ENCODE measurements around the gene DNAJB13. TPM values are rescaled to one million over a fixed set of nuclear protein-coding genes. Genes with fewer than 3 reads are reported as not detected.

The DNAJB13 gene
- total and polyA plus RNA-seq, 2 experiments from 2014 or later: 0.41 TPM; not detected in 1

DNA sequence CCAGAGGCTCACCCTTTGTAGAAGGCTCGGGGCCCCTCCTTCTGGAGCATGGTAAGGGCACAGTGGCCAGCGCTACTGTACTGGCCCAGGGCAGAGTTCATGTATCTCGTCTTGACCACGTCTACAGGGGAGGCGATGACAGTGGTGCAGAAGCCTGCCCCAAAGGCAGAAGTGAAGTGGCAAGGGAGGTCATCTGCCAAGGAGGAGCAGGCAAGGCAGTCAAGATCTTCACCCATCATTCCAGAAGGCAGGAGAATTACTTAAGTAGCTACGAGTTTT lies 24.6 kb downstream of the DNAJB13 start:
- Histone ChIP-seq H3K4me2 (ENCODE audit: unreplicated experiment) (no peak overlapping the region), H4K20me1 (ENCODE audit: insufficient read depth) (no peaks in the 10 kb centered on the region), H3K27ac (no peak overlapping the region), H3K36me3 (ENCODE audit: low read depth) (no peaks in the 10 kb centered on the region), H3K27me3 (replicated peaks; ENCODE audit: insufficient read depth) (no peaks in the 10 kb centered on the region), H3K79me2 (ENCODE audit: insufficient read depth) (no peaks in the 10 kb centered on the region), H3K9me2 (ENCODE audit: insufficient read depth) (no peaks in the 10 kb centered on the region), H3K4me3 (no peak overlapping the region), H2AFZ (no peak overlapping the region), H3K9ac (no peak overlapping the region), H3K4me1 (ENCODE audit: insufficient read depth) (peaks cover 10% of the 10 kb centered on the region; the same call in 1 of the 2 replicates), H3F3A (ENCODE audit: insufficient read depth) (peaks cover 9% of the 10 kb centered on the region; the same call in 1 of the 2 replicates), H3K9me3 (ENCODE audit: low read depth) (no peaks in the 10 kb centered on the region)
- in situ Hi-C loops (cut with MboI): no loop called here
- no peak for DNase-seq
- 93 to 95% methylated on average over 6 of the region's 6 CpGs for WGBS, 2 experiments (ENCODE audit: low coverage in 1 of 2, low lambda C conversion rate in 2 of 2, missing lambda C conversion rate in 2 of 2)
- TF ChIP-seq EZH2 (IDR thresholded peaks at IDR 0.05; ENCODE audit: insufficient read depth, poor library complexity, severe bottlenecking) (no peak), EZH2phosphoT487 (IDR thresholded peaks at IDR 0.05; ENCODE audit: insufficient read depth, low read depth) (no peak)

DNA sequence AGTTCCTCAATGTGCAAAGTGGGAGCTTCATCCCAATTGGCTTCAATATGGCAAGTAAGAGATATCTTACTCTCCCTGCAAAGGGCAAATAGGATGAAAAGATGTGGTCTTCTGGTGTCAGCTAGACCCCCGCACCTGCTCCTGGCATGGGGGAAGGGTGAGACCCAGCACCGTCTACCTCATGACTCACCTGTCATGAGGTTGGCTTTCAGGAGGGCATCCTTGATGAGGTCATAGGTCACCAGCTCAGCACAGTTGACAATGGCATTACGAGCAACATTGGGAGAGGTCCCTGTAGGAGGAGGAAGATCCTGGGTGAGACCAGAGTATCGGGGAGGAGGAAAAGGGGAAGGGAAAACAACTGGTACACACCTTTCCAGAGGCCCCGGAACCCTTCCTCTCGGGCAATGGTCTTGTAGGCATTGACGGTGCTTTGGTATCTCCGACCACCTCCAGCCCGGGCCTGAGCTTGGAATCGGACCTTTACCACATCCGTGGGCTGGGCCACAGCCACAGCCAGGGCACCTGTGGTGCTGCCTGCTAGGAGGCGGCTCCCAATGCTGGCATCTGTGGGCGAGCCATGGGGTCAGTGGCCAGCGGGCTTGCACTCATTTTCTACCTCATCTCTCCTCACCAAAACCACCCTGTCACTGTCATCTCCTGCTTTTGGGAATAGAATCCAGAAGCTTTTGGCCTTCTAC lies 25.8 kb downstream of the DNAJB13 start:
- WGBS, 2 experiments (ENCODE audit: low coverage in 1 of 2, low lambda C conversion rate in 2 of 2, missing lambda C conversion rate in 2 of 2): 94 to 96% methylated on average over 14 of the region's 14 CpGs
- TF ChIP-seq EZH2phosphoT487 (IDR thresholded peaks at IDR 0.05; ENCODE audit: insufficient read depth, low read depth): no peak
- Histone ChIP-seq H3K79me2 (ENCODE audit: insufficient read depth) (no peaks in the 10 kb centered on the region), H3K9me3 (ENCODE audit: low read depth) (no peaks in the 10 kb centered on the region), H3K27ac (no peak overlapping the region), H3K27me3 (replicated peaks; ENCODE audit: insufficient read depth) (no peaks in the 10 kb centered on the region), H3F3A (ENCODE audit: insufficient read depth) (peaks cover 9% of the 10 kb centered on the region; the same call in 1 of the 2 replicates), H3K9me2 (ENCODE audit: insufficient read depth) (no peaks in the 10 kb centered on the region), H3K4me2 (ENCODE audit: unreplicated experiment) (no peak overlapping the region), H3K9ac (no peak overlapping the region), H3K4me3 (no peak overlapping the region), H2AFZ (no peak overlapping the region), H4K20me1 (ENCODE audit: insufficient read depth) (no peaks in the 10 kb centered on the region), H3K36me3 (ENCODE audit: low read depth) (no peaks in the 10 kb centered on the region), H3K4me1 (ENCODE audit: insufficient read depth) (peaks cover 10% of the 10 kb centered on the region; the same call in 1 of the 2 replicates)
- in situ Hi-C loops (cut with MboI): no loop called here
- DNase-seq: no peak

DNA sequence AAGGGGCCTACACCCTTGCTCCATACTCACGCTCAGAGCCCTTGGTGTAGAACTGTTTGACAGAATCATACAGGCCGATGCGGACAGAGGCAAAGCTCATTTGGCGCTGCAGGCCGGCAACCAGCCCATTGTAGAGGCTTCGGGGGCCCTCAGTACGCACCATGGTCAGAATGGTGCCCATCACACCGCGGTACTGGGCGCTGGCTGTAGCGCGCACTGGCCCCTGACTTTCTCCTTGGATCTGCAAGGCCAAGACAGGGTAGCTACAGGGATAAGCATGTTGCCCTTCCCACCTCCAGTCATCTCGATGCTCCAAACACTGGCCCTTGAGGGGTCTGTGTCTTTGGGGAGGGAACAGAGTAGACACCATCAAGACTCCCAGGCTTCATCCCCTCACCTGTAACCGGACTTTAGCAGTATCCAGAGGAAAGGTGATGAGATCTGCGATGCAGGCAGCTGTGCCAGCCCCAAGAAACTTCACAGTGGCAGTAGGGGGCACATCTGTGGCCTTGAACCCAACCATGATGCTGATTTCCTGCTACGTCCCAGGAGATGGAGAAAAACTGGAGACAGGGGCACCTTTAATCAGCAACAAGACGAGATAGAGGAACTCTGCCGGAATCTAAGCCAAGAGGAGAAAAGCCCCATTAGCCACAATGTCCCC lies 27.2 kb downstream of the DNAJB13 start:
- H3K9ac ChIP-seq: no peak overlapping the region
- H3K27ac ChIP-seq: no peak overlapping the region
- H3K9me2 ChIP-seq (ENCODE audit: insufficient read depth): no peaks in the 10 kb centered on the region
- H3K4me1 ChIP-seq (ENCODE audit: insufficient read depth): peaks cover 10% of the 10 kb centered on the region; the same call in 1 of the 2 replicates
- DNase-seq: no peak
- no peak overlapping the region for H2AFZ ChIP-seq
- H3K79me2 ChIP-seq (ENCODE audit: insufficient read depth): no peaks in the 10 kb centered on the region
- H3K4me2 ChIP-seq (ENCODE audit: unreplicated experiment): no peak overlapping the region
- peaks cover 9% of the 10 kb centered on the region; the same call in 1 of the 2 replicates for H3F3A ChIP-seq (ENCODE audit: insufficient read depth)
- H3K4me3 ChIP-seq: no peak overlapping the region
- no peaks in the 10 kb centered on the region for H3K36me3 ChIP-seq (ENCODE audit: low read depth)
- TF ChIP-seq EZH2phosphoT487 (IDR thresholded peaks at IDR 0.05; ENCODE audit: insufficient read depth, low read depth) (no peak), EZH2 (IDR thresholded peaks at IDR 0.05; ENCODE audit: insufficient read depth, poor library complexity, severe bottlenecking) (no peak)
- H4K20me1 ChIP-seq (ENCODE audit: insufficient read depth): no peaks in the 10 kb centered on the region
- H3K27me3 ChIP-seq (replicated peaks; ENCODE audit: insufficient read depth): no peaks in the 10 kb centered on the region
- 93 to 96% methylated on average over 18 of the region's 18 CpGs for WGBS, 2 experiments (ENCODE audit: low coverage in 1 of 2, low lambda C conversion rate in 2 of 2, missing lambda C conversion rate in 2 of 2)
- no peaks in the 10 kb centered on the region for H3K9me3 ChIP-seq (ENCODE audit: low read depth)
- in situ Hi-C loops (cut with MboI): no loop called here

DNA sequence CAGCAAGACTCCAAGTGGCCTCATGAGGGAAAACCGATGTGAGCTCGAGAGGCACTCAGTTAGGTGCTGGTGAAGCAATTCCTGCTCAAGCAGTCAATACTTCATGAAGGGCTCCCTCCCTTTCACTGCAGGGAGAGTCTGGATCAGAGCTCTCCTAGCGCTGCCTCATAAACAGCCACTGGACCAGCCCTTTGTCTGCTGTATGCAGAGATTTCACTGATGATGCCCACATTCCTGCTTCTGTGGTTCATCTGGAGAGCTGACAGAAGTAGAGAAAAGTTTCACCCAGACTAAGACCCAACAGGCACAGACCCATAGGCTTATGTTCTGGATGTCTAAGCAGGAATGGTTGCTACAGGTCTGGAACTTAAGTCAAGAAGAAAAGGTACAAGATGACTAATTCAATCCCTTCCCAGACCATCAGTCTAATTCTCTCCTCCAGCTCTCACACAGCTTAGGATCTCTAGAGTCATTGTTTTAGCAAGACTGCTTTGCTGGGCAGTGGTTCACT lies 27.8 kb downstream of the DNAJB13 start:
- no peaks in the 10 kb centered on the region for H3K9me3 ChIP-seq (ENCODE audit: low read depth)
- H3K27me3 ChIP-seq (replicated peaks; ENCODE audit: insufficient read depth): no peaks in the 10 kb centered on the region
- H4K20me1 ChIP-seq (ENCODE audit: insufficient read depth): no peaks in the 10 kb centered on the region
- H3K27ac ChIP-seq: no peak overlapping the region
- H2AFZ ChIP-seq: no peak overlapping the region
- no peak overlapping the region for H3K9ac ChIP-seq
- in situ Hi-C loops (cut with MboI): no loop called here
- H3F3A ChIP-seq (ENCODE audit: insufficient read depth): peaks cover 9% of the 10 kb centered on the region; the same call in 1 of the 2 replicates
- H3K36me3 ChIP-seq (ENCODE audit: low read depth): no peaks in the 10 kb centered on the region
- TF ChIP-seq EZH2 (IDR thresholded peaks at IDR 0.05; ENCODE audit: insufficient read depth, poor library complexity, severe bottlenecking): no peak
- DNase-seq: peak; percentile 64
- WGBS, 2 experiments (ENCODE audit: low coverage in 1 of 2, low lambda C conversion rate in 2 of 2, missing lambda C conversion rate in 2 of 2): 88 to 92% methylated on average over 3 of the region's 3 CpGs
- peaks cover 7% of the 10 kb centered on the region; the same call in 1 of the 2 replicates for H3K4me1 ChIP-seq (ENCODE audit: insufficient read depth)
- H3K79me2 ChIP-seq (ENCODE audit: insufficient read depth): no peaks in the 10 kb centered on the region
- H3K4me3 ChIP-seq: no peak overlapping the region
- no peaks in the 10 kb centered on the region for H3K9me2 ChIP-seq (ENCODE audit: insufficient read depth)
- H3K4me2 ChIP-seq (ENCODE audit: unreplicated experiment): no peak overlapping the region

All from GM23248 (cell line).